TTC549 (cell line): ENCODE measurements around the gene PNPLA7.

Experiments used
- FAIRE-seq: peaks from 2 replicates; lab custom pipeline; 2012; peaks lifted over from hg19 to GRCh38; lab: Jason Lieb, UNC

PNPLA7 gene

GRCh38 chr9:137434498-137435380 lies 115.5 kb downstream of the PNPLA7 start:
- FAIRE-seq, result no peak

GRCh38 chr9:137433916-137434431 lies 116.2 kb downstream of the PNPLA7 start:
- FAIRE-seq, result no peak

- FAIRE-seq, result no peak
These were observed 116.8 kb downstream of the PNPLA7 start for GRCh38 chr9:137433349-137433915.

GRCh38 chr9:137432687-137433348 lies 117.4 kb downstream of the PNPLA7 start:
- no peak for FAIRE-seq

GRCh38 chr9:137431416-137431931 lies 118.7 kb downstream of the PNPLA7 start:
- FAIRE-seq, result no peak

- no peak for FAIRE-seq
These were observed 119.3 kb downstream of the PNPLA7 start for GRCh38 chr9:137430723-137431415.

- no peak for FAIRE-seq
These were observed 120.1 kb downstream of the PNPLA7 start for GRCh38 chr9:137429974-137430722.

- FAIRE-seq, result no peak
These were observed 120.7 kb downstream of the PNPLA7 start for GRCh38 chr9:137429546-137429890.

GRCh38 chr9:137428841-137429545 lies 121.2 kb downstream of the PNPLA7 start:
- no peak for FAIRE-seq

- no peak for FAIRE-seq
These were observed 121.9 kb downstream of the PNPLA7 start for GRCh38 chr9:137428311-137428630.

- no peak for FAIRE-seq
These were observed 122.5 kb downstream of the PNPLA7 start for GRCh38 chr9:137427454-137428310.

GRCh38 chr9:137426018-137426681 lies 124.1 kb downstream of the PNPLA7 start:
- FAIRE-seq, result no peak

GRCh38 chr9:137423514-137424291 lies 126.5 kb downstream of the PNPLA7 start:
- FAIRE-seq, result no peak

GRCh38 chr9:137422604-137423513 lies 127.3 kb downstream of the PNPLA7 start, which contains the start of the genes EXD3 and NOXA1:
TSS of gene EXD3 (minus strand) at chr9:137423162. CDS start at chr9:137395357, 27,805 bp downstream.
TSS of gene NOXA1 (plus strand) at chr9:137423393. CDS start at chr9:137423530, 137 bp downstream.
- no peak for FAIRE-seq

GRCh38 chr9:137421838-137422603 lies 128.2 kb downstream of the PNPLA7 start:
- no peak for FAIRE-seq
